ENCODE data around the gene TSPAN14. TPM values are rescaled to one million over a fixed set of nuclear protein-coding genes. Genes with fewer than 3 reads are reported as not detected.

The TSPAN14 gene
- total and polyA plus RNA-seq, 2 of the 13 experiments (the other 11 are each of a cell fraction or from before 2014, with no cell fraction given) = 24.1 to 80.6 TPM

DNA sequence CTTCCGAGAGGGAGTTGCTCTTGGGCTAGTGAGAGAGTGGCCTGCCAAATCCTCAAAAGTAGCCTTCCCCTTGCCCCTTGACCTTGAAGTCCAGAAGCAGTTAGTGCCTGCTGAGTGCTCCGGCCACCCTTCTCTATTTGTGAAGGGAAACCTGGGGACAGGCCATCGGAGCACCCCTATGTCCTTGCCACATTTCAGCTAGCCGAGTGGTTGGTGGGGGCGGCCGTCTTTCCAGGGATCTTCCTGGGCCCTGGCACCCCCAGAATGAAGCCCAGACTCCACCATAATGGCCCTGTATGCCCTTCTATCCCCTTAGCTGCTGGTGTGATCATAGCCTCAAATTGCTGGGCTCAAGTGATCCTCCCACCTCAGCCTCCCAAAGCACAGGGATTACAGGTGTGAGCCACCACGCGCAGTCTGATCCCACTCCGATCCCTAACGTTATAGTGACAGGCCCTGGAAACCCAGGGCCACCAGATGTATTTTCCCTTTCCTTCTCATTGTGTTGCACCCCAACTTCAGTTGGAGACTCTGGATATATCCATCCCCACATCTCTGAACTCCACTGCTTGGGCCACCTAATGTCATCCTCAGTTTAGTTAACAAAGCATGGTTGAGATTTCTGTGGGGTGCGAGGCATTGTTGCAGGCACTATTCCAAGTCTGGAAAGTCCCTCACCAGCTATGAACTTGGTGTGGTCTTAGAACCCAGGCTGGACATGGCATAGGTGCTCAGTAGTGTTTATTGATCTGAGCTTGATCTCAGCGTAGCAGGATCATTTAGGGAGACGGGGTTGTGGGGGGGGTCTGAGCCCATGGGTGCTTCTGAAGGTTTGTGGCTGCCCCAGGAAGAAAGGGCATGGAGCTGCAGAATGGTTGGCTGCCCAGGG, 1.6 kb downstream of the TSPAN14 start (continued):
- TF ChIP-seq, protein P1, sequence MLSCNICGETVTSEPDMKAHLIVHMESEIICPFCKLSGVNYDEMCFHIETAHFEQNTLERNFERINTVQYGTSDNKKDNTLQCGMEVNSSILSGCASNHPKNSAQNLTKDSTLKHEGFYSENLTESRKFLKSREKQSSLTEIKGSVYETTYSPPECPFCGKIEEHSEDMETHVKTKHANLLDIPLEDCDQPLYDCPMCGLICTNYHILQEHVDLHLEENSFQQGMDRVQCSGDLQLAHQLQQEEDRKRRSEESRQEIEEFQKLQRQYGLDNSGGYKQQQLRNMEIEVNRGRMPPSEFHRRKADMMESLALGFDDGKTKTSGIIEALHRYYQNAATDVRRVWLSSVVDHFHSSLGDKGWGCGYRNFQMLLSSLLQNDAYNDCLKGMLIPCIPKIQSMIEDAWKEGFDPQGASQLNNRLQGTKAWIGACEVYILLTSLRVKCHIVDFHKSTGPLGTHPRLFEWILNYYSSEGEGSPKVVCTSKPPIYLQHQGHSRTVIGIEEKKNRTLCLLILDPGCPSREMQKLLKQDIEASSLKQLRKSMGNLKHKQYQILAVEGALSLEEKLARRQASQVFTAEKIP (CRISPR knock-in tag; IDR thresholded peaks at IDR 0.05; ENCODE audit: borderline replicate concordance) = no peak
- TF ChIP-seq FOXK2 (IDR thresholded peaks at IDR 0.05) = no peak
- 0 out of 2 replicates have a peak, but pooled peaks have one; percentile 1 for TF ChIP-seq ZNF224 (CRISPR knock-in tag; IDR thresholded peaks at IDR 0.05)
- TF ChIP-seq ZNF44 (CRISPR knock-in tag; IDR thresholded peaks at IDR 0.05) = 0 out of 2 replicates have a peak, but pooled peaks have one; percentile 35
- TF ChIP-seq ETV6 (CRISPR knock-in tag; conservative IDR thresholded peaks at IDR 0.05) = no peak
- 0 out of 2 replicates have a peak, but pooled peaks have one; percentile 16 for TF ChIP-seq ZNF607 (CRISPR knock-in tag; IDR thresholded peaks at IDR 0.05; ENCODE audit: borderline replicate concordance)
- no peak for TF ChIP-seq MXD1 (CRISPR knock-in tag; IDR thresholded peaks at IDR 0.05)
- no peak for TF ChIP-seq ZNF335 (CRISPR knock-in tag; IDR thresholded peaks at IDR 0.05)
- no peak for TF ChIP-seq CEBPZ (IDR thresholded peaks at IDR 0.05; ENCODE audit: low read length)
- no peak for TF ChIP-seq IRF2 (CRISPR knock-in tag; IDR thresholded peaks at IDR 0.05)
- TF ChIP-seq RFX3 (CRISPR knock-in tag; IDR thresholded peaks at IDR 0.05) = no peak
- no peak for TF ChIP-seq SNRNP70 (IDR thresholded peaks at IDR 0.05; ENCODE audit: low read depth, low read length)
